A673 (cell line): ENCODE measurements around the gene MMP14.

Experiments
- EZH2 ChIP-seq: fragments of 200-600 bp; sonication (generic); IDR thresholded peaks from 2 replicates; pipeline ENCODE4 v1.6.1; 2017; ENCODE audit warnings: borderline replicate concordance, low read depth, mild to moderate bottlenecking, mixed read lengths, antibody characterized with exemption, low read length; ENCODE audit not compliant: poor library complexity, severe bottlenecking
- TF ChIP-seq, protein P1 (sequence below): fragments of 300-800, 200-600 bp; sonication (generic); conservative IDR thresholded peaks from 2 replicates; pipeline ENCODE4 v1.5.1; 2017; ENCODE audit warnings: low read depth, mild to moderate bottlenecking, antibody characterized with exemption, low read length, moderate library complexity, mixed read lengths

DNA sequence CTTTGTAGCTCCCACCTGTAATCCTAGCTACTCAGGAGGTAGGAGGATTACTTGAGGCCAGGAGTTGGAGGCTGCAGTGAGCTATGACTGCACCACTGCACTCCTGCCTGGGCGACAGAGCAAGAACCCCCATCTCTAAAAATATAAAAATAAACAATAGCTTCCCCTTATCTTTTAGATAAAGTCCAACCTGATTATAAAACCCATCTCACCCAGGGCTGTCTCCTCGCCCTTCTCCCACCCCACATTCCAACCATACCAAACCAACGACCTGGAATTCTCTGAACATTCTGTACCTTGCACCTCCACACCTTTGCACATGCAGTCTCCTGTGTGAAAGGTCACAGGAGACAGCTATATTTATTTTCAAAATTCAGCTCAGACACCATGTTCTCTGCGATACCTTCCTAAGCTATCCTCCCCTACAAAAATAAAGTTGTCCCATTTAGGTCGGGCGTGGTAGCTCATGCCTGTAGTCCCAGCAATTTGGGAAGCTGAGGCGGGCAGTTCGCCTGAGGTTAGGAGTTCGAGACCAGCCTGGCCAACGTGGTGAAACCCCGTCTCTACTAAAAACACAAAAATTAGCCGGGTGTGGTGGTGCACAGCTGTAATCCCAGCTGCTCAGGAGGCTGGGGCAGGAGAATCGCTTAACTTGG is 28.8 kb upstream of the MMP14 start:
- TF ChIP-seq, protein P1, sequence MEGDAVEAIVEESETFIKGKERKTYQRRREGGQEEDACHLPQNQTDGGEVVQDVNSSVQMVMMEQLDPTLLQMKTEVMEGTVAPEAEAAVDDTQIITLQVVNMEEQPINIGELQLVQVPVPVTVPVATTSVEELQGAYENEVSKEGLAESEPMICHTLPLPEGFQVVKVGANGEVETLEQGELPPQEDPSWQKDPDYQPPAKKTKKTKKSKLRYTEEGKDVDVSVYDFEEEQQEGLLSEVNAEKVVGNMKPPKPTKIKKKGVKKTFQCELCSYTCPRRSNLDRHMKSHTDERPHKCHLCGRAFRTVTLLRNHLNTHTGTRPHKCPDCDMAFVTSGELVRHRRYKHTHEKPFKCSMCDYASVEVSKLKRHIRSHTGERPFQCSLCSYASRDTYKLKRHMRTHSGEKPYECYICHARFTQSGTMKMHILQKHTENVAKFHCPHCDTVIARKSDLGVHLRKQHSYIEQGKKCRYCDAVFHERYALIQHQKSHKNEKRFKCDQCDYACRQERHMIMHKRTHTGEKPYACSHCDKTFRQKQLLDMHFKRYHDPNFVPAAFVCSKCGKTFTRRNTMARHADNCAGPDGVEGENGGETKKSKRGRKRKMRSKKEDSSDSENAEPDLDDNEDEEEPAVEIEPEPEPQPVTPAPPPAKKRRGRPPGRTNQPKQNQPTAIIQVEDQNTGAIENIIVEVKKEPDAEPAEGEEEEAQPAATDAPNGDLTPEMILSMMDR = no peak
- TF ChIP-seq EZH2 = no peak
